Endothelial cell of umbilical vein (primary cell): ENCODE measurements around the gene TRIM47. TPM values are rescaled to one million over a fixed set of nuclear protein-coding genes. Genes with fewer than 3 reads are reported as not detected.

Experiments used
- BruUV-seq: library from RNA; stranded (reverse); fragments of 400-500 nt; replicated peaks from 2 replicates; lab custom pipeline; 2021; lab: Mats Ljungman, UMichigan
- CTCF ChIA-PET: fragments of 300-600, 350-600 bp; sonication (Branson Sonifier 250); formaldehyde crosslinking; loops from one replicate; lab custom pipeline; 2021; ENCODE audit warnings: antibody characterized with exemption, inconsistent platforms; lab: Charles Lee
- POLR2A ChIA-PET: fragments of 300-600, 350-600 bp; sonication (Branson Sonifier 250); formaldehyde crosslinking; loops from one replicate; lab custom pipeline; 2021; ENCODE audit warnings: antibody characterized with exemption, inconsistent platforms; lab: Charles Lee
- DNase-seq: peaks from one replicate; pipeline ENCODE4 v3.0.0-alpha.2; 2011; ENCODE audit warnings: low read depth, low spot score
- FAIRE-seq: peaks from 2 replicates; lab custom pipeline; 2011; peaks lifted over from hg19 to GRCh38; lab: Jason Lieb, UNC
- H2AFZ ChIP-seq: 2 replicates; pipeline ENCODE4 v1.6.0; 2012; ENCODE audit warnings: low read depth, low read length, control low read depth, inconsistent platforms
- H3K27ac ChIP-seq: 2 replicates; pipeline ENCODE4 v1.5.1; 2011; ENCODE audit warnings: low read depth, mild to moderate bottlenecking, control low read depth, low read length, moderate library complexity; ENCODE audit not compliant: insufficient read depth
- H3K27me3 ChIP-seq, 2 experiments: 2 replicates each; pipeline versions ENCODE4 v1.6.0 to v1.6.1; 2011; ENCODE audit warnings: low read length in 2 of 2, mixed read lengths in 1 of 2; ENCODE audit not compliant: control insufficient read depth in 2 of 2, insufficient read depth in 2 of 2
- H3K36me3 ChIP-seq, 2 experiments: 2 replicates in 1 of 2; 3 replicates in 1 of 2; pipeline ENCODE4 v1.5.1; 2011; ENCODE audit warnings: low read length in 2 of 2, mild to moderate bottlenecking in 1 of 2, moderate library complexity in 1 of 2; ENCODE audit not compliant: control insufficient read depth in 2 of 2, insufficient read depth in 2 of 2; ENCODE audit errors: extremely low read depth in 1 of 2
- H3K4me1 ChIP-seq: 3 replicates; pipeline ENCODE4 v1.5.1; 2011; ENCODE audit warnings: mild to moderate bottlenecking, low read length; ENCODE audit not compliant: control insufficient read depth, insufficient read depth; ENCODE audit errors: extremely low read depth
- H3K4me2 ChIP-seq: 2 replicates; pipeline ENCODE4 v1.6.1; 2011; ENCODE audit warnings: low read length, control low read depth, mixed read lengths; ENCODE audit not compliant: insufficient read depth
- H3K4me3 ChIP-seq, 3 experiments: fragments of 200-600 bp in 1 of 3; sonication (generic), shearing (Covaris generic) in 1 of 3; replicated peaks in 1 of 3; 2 replicates each; pipeline ENCODE4 v1.5.1; 2011 to 2016; ENCODE audit warnings: control low read depth in 3 of 3, low read length in 3 of 3, mild to moderate bottlenecking in 2 of 3, inconsistent platforms in 1 of 3, low read depth in 1 of 3, moderate library complexity in 1 of 3; ENCODE audit not compliant: insufficient read depth in 1 of 3
- H3K79me2 ChIP-seq: 2 replicates; pipeline ENCODE4 v1.6.0; 2012; ENCODE audit warnings: low read length, inconsistent platforms; ENCODE audit not compliant: control insufficient read depth, insufficient read depth
- H3K9ac ChIP-seq: replicated peaks from 2 replicates; pipeline ENCODE3; 2011; ENCODE audit warnings: low read length, control low read depth; ENCODE audit not compliant: insufficient read depth; ENCODE audit errors: extremely low read depth
- H3K9me1 ChIP-seq: replicated peaks from 3 replicates; pipeline ENCODE4 v1.6.0; 2011; ENCODE audit warnings: mild to moderate bottlenecking, low read length; ENCODE audit not compliant: control insufficient read depth, insufficient read depth; ENCODE audit errors: extremely low read depth
- H3K9me3 ChIP-seq: replicated peaks from 2 replicates; pipeline ENCODE4 v1.5.1; 2012; ENCODE audit warnings: low read length, inconsistent platforms; ENCODE audit not compliant: control insufficient read depth, insufficient read depth
- H4K20me1 ChIP-seq: replicated peaks from 2 replicates; pipeline ENCODE3; 2011; ENCODE audit warnings: mild to moderate bottlenecking, low read length; ENCODE audit not compliant: control insufficient read depth, insufficient read depth; ENCODE audit errors: extremely low read depth
- CTCF ChIP-seq, 2 donors: IDR thresholded peaks; 1 replicate in 1 of 2; 2 replicates in 1 of 2; pipeline ENCODE4 v1.5.1; 2011; ENCODE audit warnings: low read length in 2 of 2, mild to moderate bottlenecking in 2 of 2, moderate library complexity in 2 of 2, control low read depth in 1 of 2, inconsistent platforms in 1 of 2, low read depth in 1 of 2; ENCODE audit not compliant: insufficient read depth in 1 of 2; ENCODE audit errors: extremely low read depth in 1 of 2
- FOS ChIP-seq: IDR thresholded peaks from 2 replicates; pipeline ENCODE4 v1.6.1; 2011; ENCODE audit warnings: mild to moderate bottlenecking, low read length, moderate library complexity, borderline replicate concordance; ENCODE audit not compliant: insufficient read depth
- POLR2AphosphoS5 ChIP-seq: IDR thresholded peaks from 2 replicates; pipeline ENCODE4 v1.6.1; 2012; ENCODE audit warnings: low read depth, mild to moderate bottlenecking, control low read depth, low read length, moderate library complexity; ENCODE audit not compliant: insufficient read depth
- dilution Hi-C: fragments of 300-500 bp; cut with MboI; formaldehyde crosslinking; loops from one replicate; pipeline ENCODE4 v1.15.0; 2019; ENCODE audit warnings: low sequenced_read_pairs; ENCODE audit not compliant: extremely low pct_ligation_motif_present
- intact Hi-C: fragments of 100-400 bp; cut with micrococcal nuclease; formaldehyde crosslinking; loops from one replicate; pipeline ENCODE4 v1.10.0; 2022
- polyA plus RNA-seq, 4 experiments: library from polyadenylated mRNA; depleted of rRNA in 3 of 4; stranded (reverse) in 3 of 4; unstranded in 1 of 4; fragments of >200 nt; gene quantifications; 2 replicates each; pipeline versions ENCODE4 v1.2.1 to v1.2.3, GENCODE V29; 2011 to 2012; ENCODE audit warnings: missing spikeins in 1 of 4
- total RNA-seq: library from RNA; stranded (reverse); gene quantifications from 2 replicates; pipeline ENCODE4 v1.2.3, GENCODE V29; 2021

Gene TRIM47
- total and polyA plus RNA-seq, 2 donors (not counting 3 experiments of a cell fraction or from before 2014, with no cell fraction given): 67.7 to 75.1 TPM

- ChIA-PET POLR2A (interaction anchor here (1.3 kb wide), 1 partner anchor 65 kb away, joined by 7 read pairs; no protein-coding TSS in a partner anchor), CTCF (interaction anchor here (0.8 to 6.8 kb wide), 18 partner anchors 9 to 92 kb away, joined by 3 to 53 read pairs (median 6); partner anchors contain the start of genes GALK1, TRIM47, TRIM65 and WBP2)
- no peak overlapping the region for H2AFZ ChIP-seq
- peak overlapping the region; percentile 31 for H3K27ac ChIP-seq
- no peaks in the 10 kb centered on the region for H3K27me3 ChIP-seq
- TF ChIP-seq FOS (no peak), POLR2AphosphoS5 (peak; percentile 31), CTCF (IDR thresholded peaks at IDR 0.05; ENCODE audit: extremely low read depth in 1 of 2, insufficient read depth in 1 of 2, low read depth in 1 of 2, low read length in 2 of 2) (peak; percentile 79 to 87)
- no peak overlapping the region for H3K4me3 ChIP-seq
- no TSS peak for BruUV-seq
- no peak overlapping the region for H3K4me2 ChIP-seq
- peaks cover 39% of the 10 kb centered on the region for H3K4me1 ChIP-seq
- peak; percentile 70 for DNase-seq
- H3K9ac ChIP-seq: no peak overlapping the region
- peaks cover 3 to 26% of the 10 kb centered on the region in 2 experiments for H3K36me3 ChIP-seq
- no peaks in the 10 kb centered on the region for H4K20me1 ChIP-seq
- H3K9me3 ChIP-seq: no peaks in the 10 kb centered on the region
- dilution Hi-C loops (no loop called here), intact Hi-C loops (loop anchor here (1.0 to 2.0 kb wide), 4 partner anchors 10 to 52 kb away; partner anchors contain the start of genes TRIM65 and WBP2)
- no peaks in the 10 kb centered on the region for H3K79me2 ChIP-seq
- no peaks in the 10 kb centered on the region for H3K9me1 ChIP-seq
- peak; percentile 90 for FAIRE-seq
These were observed 33.2 kb downstream of the TRIM47 start for GRCh38 chr17:75845058-75845711.
